Sigmoid colon (tissue), 7 donors: ENCODE data around the gene OR2B3. TPM values are rescaled to one million over a fixed set of nuclear protein-coding genes. Genes with fewer than 3 reads are reported as not detected.
A peak's percentile ranks its signal among the peaks of the same experiment; 100 is the strongest.

Experiments used
- DNase-seq: peaks from one replicate; pipeline ENCODE4 v3.0.0-alpha.2; 2019
- H3K27ac ChIP-seq, 4 donors: fragments of 200-600 bp; sonication (generic); one replicate each; pipeline ENCODE4 v1.5.1; 2016 to 2019; ENCODE audit warnings: mild to moderate bottlenecking in 1 of 4
- H3K27me3 ChIP-seq, 3 donors: fragments of 200-600 bp; sonication (generic); one replicate each; pipeline ENCODE4 v1.5.1; 2019; ENCODE audit warnings: mild to moderate bottlenecking in 1 of 3
- H3K36me3 ChIP-seq, 4 donors: fragments of 200-600 bp; sonication (generic); one replicate each; pipeline ENCODE4 v1.5.1; 2016 to 2019
- H3K4me1 ChIP-seq, 4 donors: fragments of 200-600 bp; sonication (generic); one replicate each; pipeline ENCODE4 v1.5.1; 2017 to 2019
- H3K4me3 ChIP-seq, 4 donors: fragments of 200-600 bp; sonication (generic); one replicate each; pipeline ENCODE4 v1.5.1; 2017 to 2019; ENCODE audit warnings: mild to moderate bottlenecking in 2 of 4, moderate library complexity in 1 of 4
- H3K9me3 ChIP-seq, 4 donors: fragments of 200-600 bp in 3 of 4; sonication (generic) in 3 of 4; one replicate each; pipeline versions ENCODE4 v1.5.1 to v1.6.1; 2013 to 2019
- CTCF ChIP-seq, 4 experiments: fragments of 450-650 bp in 3 of 4; fragments of 200-600 bp in 1 of 4; IDR thresholded peaks; one replicate each; pipeline ENCODE4 v1.5.1; 2016 to 2019; ENCODE audit warnings: antibody characterized with exemption in 4 of 4, mild to moderate bottlenecking in 3 of 4, moderate library complexity in 2 of 4
- EP300 ChIP-seq, 4 donors: sonication (generic); formaldehyde crosslinking; IDR thresholded peaks; one replicate each; pipeline ENCODE4 v1.6.1; 2017; ENCODE audit warnings: antibody characterized with exemption in 4 of 4
- POLR2A ChIP-seq, 2 donors: fragments of 450-650 bp; IDR thresholded peaks; one replicate each; pipeline ENCODE4 v1.6.1; 2016; ENCODE audit warnings: antibody characterized with exemption in 2 of 2, mild to moderate bottlenecking in 2 of 2, moderate library complexity in 2 of 2
- POLR2AphosphoS5 ChIP-seq, 4 donors: sonication (generic); formaldehyde crosslinking; IDR thresholded peaks; one replicate each; pipeline ENCODE4 v1.6.1; 2017; ENCODE audit warnings: antibody characterized with exemption in 4 of 4
- WGBS, 2 donors: extraction: QIAGEN DNeasy Blood & Tissue Kit; methylation state at CpG; one replicate each; pipeline ENCODE4 v1.1.7; 2013; 5-methylcytosine and 5-hydroxymethylcytosine counted together
- intact Hi-C: fragments of 100-400 bp; cut with DNase I; formaldehyde crosslinking; loops from one replicate; pipeline ENCODE4 v1.15.1; 2023
- polyA plus RNA-seq, 3 donors: library from polyadenylated mRNA; stranded (reverse); fragments of 200-250 nt; gene quantifications; one replicate each; pipeline ENCODE4 v1.2.3, GENCODE V29; 2013
- total RNA-seq, 4 donors: library from RNA; depleted of rRNA; stranded (reverse); fragments of >200 nt; gene quantifications; one replicate each; pipeline ENCODE4 v1.1.0, GENCODE V29; 2016
- donor health status: healthy with polysubstance abuse.
- donor health status: Bipolar disorder and iron deficiency.
- donor health status: healthy.

The OR2B3 gene
- total and polyA plus RNA-seq, 7 donors, result not detected

DNA sequence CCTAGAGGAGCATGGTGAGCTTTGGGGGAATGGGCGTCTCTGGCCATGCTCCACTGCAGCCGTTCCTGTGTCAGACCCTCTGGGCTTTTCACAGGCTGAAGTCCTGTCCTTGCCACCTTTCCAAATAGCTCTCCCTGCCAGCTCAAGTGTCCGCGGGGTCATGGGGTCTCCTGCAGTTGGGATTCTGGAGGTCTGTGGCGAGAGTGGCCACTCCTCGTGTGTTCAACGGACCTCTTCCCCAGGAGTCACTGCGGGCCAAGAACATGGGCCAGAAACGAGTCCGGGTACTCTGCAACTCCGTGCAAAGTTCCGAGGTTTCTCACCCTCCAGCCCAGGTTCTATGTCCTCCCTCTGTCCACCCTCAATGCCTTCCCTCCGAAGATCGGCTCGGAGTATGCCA, 4.7 kb downstream of the OR2B3 start:
- peak; percentile 38 for DNase-seq
- Histone ChIP-seq H3K27ac (no peak overlapping the region), H3K36me3 (no peaks in the 10 kb centered on the region), H3K4me1 (no peaks in the 10 kb centered on the region), H3K9me3 (no peaks in the 10 kb centered on the region), H3K4me3 (no peak overlapping the region), H3K27me3 (no peaks in the 10 kb centered on the region)
- WGBS, 2 donors, result 94 to 95% methylated on average over 15 of the region's 15 CpGs
- intact Hi-C loops, result no loop called here
- no peak for TF ChIP-seq CTCF (IDR thresholded peaks at IDR 0.05)
- no peak for TF ChIP-seq POLR2A (IDR thresholded peaks at IDR 0.05)
- no peak for TF ChIP-seq POLR2AphosphoS5 (IDR thresholded peaks at IDR 0.05)
- no peak for TF ChIP-seq EP300 (IDR thresholded peaks at IDR 0.05)

DNA sequence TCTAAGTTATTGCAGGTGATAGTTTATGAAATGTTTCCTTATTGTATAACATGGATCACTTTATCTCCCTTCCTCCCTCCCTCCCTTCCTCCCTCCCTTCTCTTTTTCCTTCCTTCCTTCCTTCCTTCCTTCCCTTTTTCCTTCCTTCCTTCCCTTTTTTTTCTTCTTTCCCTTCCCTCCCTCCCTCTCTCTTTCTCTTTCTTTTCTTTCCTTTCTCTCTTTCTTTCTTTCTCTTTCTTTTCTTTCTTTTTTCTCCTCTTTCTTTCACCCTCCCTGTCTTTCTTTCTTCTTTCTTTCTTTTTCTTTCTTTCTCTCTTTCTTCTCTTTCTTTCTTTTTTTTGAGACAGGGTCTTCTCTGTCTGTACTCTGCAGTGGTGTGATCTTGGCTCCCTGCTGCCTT, 5.8 kb downstream of the OR2B3 start:
- Histone ChIP-seq H3K9me3 (no peaks in the 10 kb centered on the region), H3K27me3 (no peaks in the 10 kb centered on the region), H3K27ac (no peak overlapping the region), H3K36me3 (no peaks in the 10 kb centered on the region), H3K4me1 (no peaks in the 10 kb centered on the region), H3K4me3 (no peak overlapping the region)
- intact Hi-C loops, result no loop called here
- TF ChIP-seq POLR2A (IDR thresholded peaks at IDR 0.05) (no peak), EP300 (IDR thresholded peaks at IDR 0.05) (no peak), CTCF (IDR thresholded peaks at IDR 0.05) (no peak), POLR2AphosphoS5 (IDR thresholded peaks at IDR 0.05) (no peak)
- DNase-seq, result no peak

- intact Hi-C loops, result no loop called here
- WGBS, 2 donors, result 76 to 87% methylated on average over 1 of the region's 1 CpG
- TF ChIP-seq CTCF (IDR thresholded peaks at IDR 0.05), result no peak
- no peak for TF ChIP-seq POLR2A (IDR thresholded peaks at IDR 0.05)
- TF ChIP-seq EP300 (IDR thresholded peaks at IDR 0.05), result no peak
- TF ChIP-seq POLR2AphosphoS5 (IDR thresholded peaks at IDR 0.05), result no peak
- Histone ChIP-seq H3K27ac (no peak overlapping the region), H3K27me3 (no peaks in the 10 kb centered on the region), H3K9me3 (no peaks in the 10 kb centered on the region), H3K36me3 (no peaks in the 10 kb centered on the region), H3K4me3 (no peak overlapping the region), H3K4me1 (no peaks in the 10 kb centered on the region)
- no peak for DNase-seq
Observed at GRCh38 chr6:29079203-29079602, 7.9 kb downstream of the OR2B3 start.

- 31 to 35% methylated on average over 9 of the region's 9 CpGs for WGBS, 2 donors
- no peaks in the 10 kb centered on the region for H3K27me3 ChIP-seq
Observed at GRCh38 chr6:29071831-29072723, 15.0 kb downstream of the OR2B3 start.

More at GRCh38 chr6:29071831-29072723, 15.0 kb downstream of the OR2B3 start:
- no peak for TF ChIP-seq POLR2AphosphoS5 (IDR thresholded peaks at IDR 0.05)
- no peak for TF ChIP-seq CTCF (IDR thresholded peaks at IDR 0.05)
- no peak for TF ChIP-seq EP300 (IDR thresholded peaks at IDR 0.05)
- TF ChIP-seq POLR2A (IDR thresholded peaks at IDR 0.05), result no peak
- Histone ChIP-seq H3K4me1 (no peaks in the 10 kb centered on the region), H3K4me3 (no peak overlapping the region), H3K27ac (no peak overlapping the region), H3K36me3 (no peaks in the 10 kb centered on the region), H3K9me3 (no peaks in the 10 kb centered on the region)
- no peak for DNase-seq
- intact Hi-C loops, result no loop called here
